ENCODE measurements around the gene TASOR.
"Not testable (repeated sequence)": the region's sequence is repeated elsewhere in the genome, so short reads cannot be mapped to it uniquely, and the experiment has no call there.

Gene TASOR

DNA sequence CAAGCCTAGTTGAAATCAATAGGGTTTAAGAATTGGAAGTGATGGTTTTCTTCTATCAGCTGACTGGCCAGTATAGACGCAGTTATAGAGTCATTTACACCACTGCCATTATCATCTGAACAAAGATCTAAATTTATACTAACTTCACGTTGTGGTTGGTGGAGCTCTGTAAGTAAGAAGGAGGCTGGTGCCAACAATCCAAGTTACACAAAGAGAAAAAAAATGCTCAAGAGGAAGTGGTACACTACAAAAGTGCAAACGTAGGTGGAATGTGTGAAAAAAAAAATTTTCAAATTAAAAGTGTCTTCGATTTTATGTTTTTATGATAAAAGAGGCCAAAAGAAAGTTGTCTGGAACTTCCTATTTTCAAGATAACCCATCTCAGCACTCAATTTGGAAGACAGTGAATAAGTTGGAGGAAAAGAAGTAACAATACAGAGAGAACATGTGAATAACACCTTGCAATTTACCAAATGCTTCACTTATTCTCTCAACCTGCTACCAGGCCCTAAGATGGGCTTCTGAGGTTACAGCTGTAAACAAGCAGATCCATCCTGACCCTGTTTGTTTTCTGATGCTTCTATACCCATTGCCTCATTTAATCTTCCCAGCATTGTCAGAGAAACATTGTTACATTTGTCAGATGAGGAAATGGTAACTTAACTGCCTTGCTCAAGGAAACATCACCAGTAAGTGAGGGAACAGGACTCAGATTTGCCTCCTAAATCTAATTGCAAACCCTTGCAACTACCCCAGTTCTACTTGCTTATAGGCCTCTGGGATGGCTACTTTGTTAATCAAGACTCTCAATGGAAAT is 12.0 kb upstream of the TASOR start:
- Mint-ChIP-seq H3K27me3 (no peaks in the 10 kb centered on the region), H3K4me1 (peaks cover 17% of the 10 kb centered on the region), H3K9me3 (no peaks in the 10 kb centered on the region), H3K36me3 (no peaks in the 10 kb centered on the region), H3K27ac (no peak overlapping the region), H3K4me3 (no peak overlapping the region)
- DNase-seq (ENCODE audit: low spot score in 2 of 2): no peak
- no peak for ATAC-seq (ENCODE audit: low read depth)

DNA sequence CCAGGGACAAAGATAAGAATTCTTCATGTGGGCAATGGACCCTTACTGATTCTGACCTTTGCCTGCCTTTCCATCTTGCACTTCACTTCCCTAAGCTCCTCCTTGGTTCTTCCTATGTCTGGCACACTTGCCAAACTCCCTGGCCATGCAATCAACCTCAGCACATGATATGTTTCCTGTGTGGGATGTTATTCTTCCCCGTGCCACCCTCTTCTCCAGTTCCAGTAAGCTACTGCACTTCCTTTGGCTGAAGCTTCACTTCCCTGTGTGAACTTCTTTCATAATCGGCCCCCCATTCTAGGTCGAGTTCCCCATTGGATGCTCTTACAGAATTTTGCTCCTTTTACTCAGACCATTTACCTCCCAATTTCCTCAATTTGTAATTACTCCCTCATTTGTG is 10.7 kb upstream of the TASOR start:
- DNase-seq (ENCODE audit: low spot score in 2 of 2) (no peak), ATAC-seq (ENCODE audit: low read depth) (no peak)
- peaks cover 17% of the 10 kb centered on the region for H3K4me1 Mint-ChIP-seq
- H3K36me3 Mint-ChIP-seq: no peaks in the 10 kb centered on the region
- H3K27me3 Mint-ChIP-seq: no peaks in the 10 kb centered on the region
- no peak overlapping the region for H3K4me3 Mint-ChIP-seq
- H3K27ac Mint-ChIP-seq: no peak overlapping the region
- no peaks in the 10 kb centered on the region for H3K9me3 Mint-ChIP-seq

DNA sequence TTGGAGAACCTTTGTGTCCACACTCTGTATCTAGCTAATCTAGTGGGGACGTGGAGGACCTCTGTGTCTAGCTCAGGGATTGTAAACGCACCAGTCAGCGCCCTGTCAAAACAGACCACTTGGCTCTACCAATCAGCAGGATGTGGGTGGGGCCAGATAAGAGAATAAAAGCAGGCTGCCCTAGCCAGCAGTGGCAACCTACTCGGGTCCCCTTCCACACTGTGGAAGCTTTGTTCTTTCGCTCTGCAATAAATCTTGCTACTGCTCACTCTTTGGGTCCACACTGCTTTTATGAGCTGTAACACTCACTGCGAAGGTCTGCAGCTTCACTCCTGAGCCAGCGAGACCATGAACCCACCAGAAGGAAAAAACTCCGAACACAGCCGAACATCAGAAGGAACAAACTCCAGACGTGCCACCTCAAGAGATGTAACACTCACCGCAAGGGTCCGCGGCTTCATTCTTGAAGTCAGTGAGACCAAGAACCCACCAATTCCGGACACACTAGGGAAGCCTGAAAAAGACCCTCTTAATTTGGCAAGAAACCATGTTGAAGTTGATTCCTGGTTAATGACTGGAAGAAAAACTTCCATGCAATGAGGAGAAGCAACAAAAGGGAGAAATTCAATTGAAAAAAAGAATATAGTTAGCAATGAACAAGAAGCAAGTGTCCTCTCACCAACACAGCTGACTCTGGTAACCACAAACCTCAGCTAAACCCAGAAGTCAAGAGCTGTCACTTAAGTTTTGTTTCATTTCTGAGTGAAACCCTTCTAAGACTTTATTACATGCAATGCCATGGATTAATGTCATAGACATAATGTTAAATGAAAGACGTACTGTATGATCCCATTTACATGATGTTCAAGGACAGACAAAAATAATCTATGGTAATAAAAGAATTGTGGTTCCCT is 9.7 kb upstream of the TASOR start:
- peaks cover 24% of the 10 kb centered on the region for H3K4me1 Mint-ChIP-seq
- not testable (repeated sequence) for DNase-seq (ENCODE audit: low spot score in 2 of 2)

DNA sequence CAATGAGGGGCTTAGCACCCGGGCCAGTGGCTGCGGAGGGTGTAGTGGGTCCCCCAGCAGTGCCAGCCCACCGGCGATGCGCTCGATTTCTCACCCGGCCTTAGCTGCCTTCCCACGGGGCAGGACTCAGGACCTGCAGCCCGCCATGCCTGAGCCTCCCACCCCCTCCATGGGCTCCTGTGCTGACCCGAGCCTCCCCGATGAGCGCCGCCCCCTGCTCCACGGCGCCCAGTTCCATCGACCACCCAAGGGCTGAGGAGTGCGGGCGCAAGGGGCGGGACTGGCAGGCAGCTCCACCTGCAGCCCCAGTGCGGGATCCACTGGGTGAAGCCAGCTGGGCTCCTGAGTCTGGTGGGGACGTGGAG is 8.9 kb upstream of the TASOR start:
- not testable (repeated sequence) for H3K4me3 Mint-ChIP-seq, H3K27me3 Mint-ChIP-seq
- H3K4me1 Mint-ChIP-seq: peaks cover 24% of the 10 kb centered on the region

More for the DNA sequence above, 9.7 kb upstream of the TASOR start:
- H3K36me3 Mint-ChIP-seq; H3K4me3 Mint-ChIP-seq; ATAC-seq (ENCODE audit: low read depth); H3K27me3 Mint-ChIP-seq; H3K27ac Mint-ChIP-seq; H3K9me3 Mint-ChIP-seq: not testable (repeated sequence)

DNA sequence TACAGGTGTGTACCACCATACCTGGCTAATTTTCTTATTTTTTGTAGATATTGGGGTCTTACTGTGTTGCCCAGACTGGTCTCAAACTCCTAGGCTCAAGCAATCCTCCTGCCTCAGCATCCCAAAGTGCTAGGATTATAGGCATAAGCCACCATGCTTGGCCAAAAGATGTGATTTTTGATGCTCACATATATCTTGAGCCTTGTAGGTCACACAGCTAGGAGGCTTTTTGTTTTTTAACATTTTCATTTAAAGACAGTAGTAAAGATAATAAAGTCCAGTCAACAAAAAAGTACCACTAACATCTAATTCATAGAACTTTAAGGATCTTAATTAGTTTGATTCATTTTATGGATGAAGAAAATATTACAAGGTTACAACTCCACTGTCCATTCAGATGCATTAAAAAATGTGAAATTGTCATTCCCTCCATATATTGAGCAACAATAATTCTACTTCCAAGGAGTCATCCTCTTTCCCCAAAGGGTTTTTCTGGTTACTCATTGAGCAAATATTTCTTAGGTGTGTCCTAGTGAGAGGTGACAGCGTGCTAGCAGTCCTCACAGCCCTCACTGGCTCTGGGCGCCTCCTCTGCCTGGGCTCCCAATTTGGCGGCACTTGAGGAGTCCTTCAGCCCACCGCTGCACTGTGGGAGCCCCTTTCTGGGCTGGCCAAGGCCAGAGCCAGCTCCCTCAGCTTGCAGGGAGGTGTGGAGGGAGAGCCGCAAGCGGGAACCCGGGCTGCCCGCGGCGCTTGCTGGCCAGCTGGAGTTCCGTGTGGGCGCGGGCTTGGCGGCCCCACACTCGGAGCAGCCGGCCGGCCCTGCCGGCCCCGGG is 8.3 kb upstream of the TASOR start:
- H3K36me3 Mint-ChIP-seq: no peaks in the 10 kb centered on the region
- no peak overlapping the region for H3K27ac Mint-ChIP-seq
- ATAC-seq (ENCODE audit: low read depth) (no peak), DNase-seq (ENCODE audit: low spot score in 2 of 2) (no peak)
- no peak overlapping the region for H3K4me3 Mint-ChIP-seq
- H3K4me1 Mint-ChIP-seq: peaks cover 24% of the 10 kb centered on the region
- H3K9me3 Mint-ChIP-seq: no peaks in the 10 kb centered on the region
- H3K27me3 Mint-ChIP-seq: no peaks in the 10 kb centered on the region

More for the DNA sequence above, 8.9 kb upstream of the TASOR start:
- not testable (repeated sequence) for ATAC-seq (ENCODE audit: low read depth); H3K27ac Mint-ChIP-seq; H3K36me3 Mint-ChIP-seq; DNase-seq (ENCODE audit: low spot score in 2 of 2); H3K9me3 Mint-ChIP-seq

DNA sequence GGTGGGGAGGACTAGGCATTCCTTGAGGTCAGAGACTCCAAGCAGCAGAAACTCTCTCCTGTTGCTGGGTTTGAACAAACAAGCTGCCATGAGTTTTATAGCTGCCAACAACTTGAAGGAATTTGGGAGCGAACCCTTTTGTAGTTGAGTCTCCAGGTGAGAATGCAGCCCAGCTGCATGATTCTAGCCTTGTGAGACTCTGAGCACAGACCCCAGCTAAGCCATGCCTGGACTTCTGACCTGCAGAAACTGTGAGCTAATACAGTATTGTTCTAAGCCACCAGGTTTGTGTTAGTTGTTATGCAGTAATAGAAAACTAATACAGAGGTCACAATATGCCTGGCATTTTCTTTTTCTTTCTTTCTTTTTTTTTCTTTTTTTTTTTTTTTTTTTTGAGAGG is 6.2 kb upstream of the TASOR start:
- Mint-ChIP-seq H3K9me3 (no peaks in the 10 kb centered on the region), H3K27ac (no peak overlapping the region), H3K36me3 (no peaks in the 10 kb centered on the region), H3K4me3 (no peak overlapping the region), H3K4me1 (peaks cover 16% of the 10 kb centered on the region), H3K27me3 (no peaks in the 10 kb centered on the region)
- DNase-seq (ENCODE audit: low spot score in 2 of 2) (no peak), ATAC-seq (ENCODE audit: low read depth) (no peak)

DNA sequence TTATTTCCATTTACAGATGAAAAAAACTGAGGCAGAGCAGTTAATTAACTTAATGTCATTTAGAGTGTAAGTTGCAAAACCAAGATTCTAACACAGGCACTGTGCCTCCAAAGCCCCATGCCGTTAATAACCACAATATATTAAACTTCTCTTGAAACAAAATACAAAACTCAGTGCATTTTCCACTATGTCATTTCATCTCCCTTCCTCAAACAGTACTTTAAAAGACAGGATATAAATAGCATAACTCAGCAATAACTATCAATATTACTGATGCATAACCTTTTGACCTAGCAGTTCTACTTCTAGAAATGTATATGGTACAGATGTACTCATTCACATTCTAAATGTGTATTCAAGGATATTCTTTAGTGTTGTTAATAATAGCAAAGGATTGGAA is 5.1 kb upstream of the TASOR start:
- H3K9me3 Mint-ChIP-seq: no peaks in the 10 kb centered on the region
- no peak overlapping the region for H3K27ac Mint-ChIP-seq
- DNase-seq (ENCODE audit: low spot score in 2 of 2): no peak
- no peaks in the 10 kb centered on the region for H3K36me3 Mint-ChIP-seq
- H3K4me1 Mint-ChIP-seq: peaks cover 9% of the 10 kb centered on the region
- H3K27me3 Mint-ChIP-seq: no peaks in the 10 kb centered on the region
- no peak for ATAC-seq (ENCODE audit: low read depth)
- no peak overlapping the region for H3K4me3 Mint-ChIP-seq

DNA sequence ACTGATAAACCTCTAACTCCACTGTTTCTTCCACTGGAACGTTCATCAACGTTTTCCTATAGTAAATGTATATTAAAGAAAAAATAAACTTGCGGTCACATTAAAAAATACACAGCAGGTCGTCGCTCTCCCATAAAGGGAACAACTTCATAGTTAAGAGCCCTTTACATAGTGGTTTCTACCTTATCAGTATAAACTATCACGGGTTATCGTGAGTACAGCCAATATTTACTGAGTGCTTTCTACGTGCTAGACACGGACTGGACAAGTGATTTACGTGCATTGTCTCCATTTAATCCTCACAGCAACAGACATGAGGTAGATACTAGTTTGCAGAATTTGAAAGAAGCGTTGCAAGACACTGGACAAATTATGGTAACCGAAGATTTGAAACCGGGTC is 964 bp upstream of the TASOR start:
- peak overlapping the region; percentile 78 for H3K4me3 Mint-ChIP-seq
- H3K27me3 Mint-ChIP-seq: no peaks in the 10 kb centered on the region
- no peak overlapping the region for H3K27ac Mint-ChIP-seq
- H3K4me1 Mint-ChIP-seq: peaks cover 20% of the 10 kb centered on the region
- H3K9me3 Mint-ChIP-seq: no peaks in the 10 kb centered on the region
- no peak for ATAC-seq (ENCODE audit: low read depth)
- no peak for DNase-seq (ENCODE audit: low spot score in 2 of 2)
- peaks cover 4% of the 10 kb centered on the region for H3K36me3 Mint-ChIP-seq

DNA sequence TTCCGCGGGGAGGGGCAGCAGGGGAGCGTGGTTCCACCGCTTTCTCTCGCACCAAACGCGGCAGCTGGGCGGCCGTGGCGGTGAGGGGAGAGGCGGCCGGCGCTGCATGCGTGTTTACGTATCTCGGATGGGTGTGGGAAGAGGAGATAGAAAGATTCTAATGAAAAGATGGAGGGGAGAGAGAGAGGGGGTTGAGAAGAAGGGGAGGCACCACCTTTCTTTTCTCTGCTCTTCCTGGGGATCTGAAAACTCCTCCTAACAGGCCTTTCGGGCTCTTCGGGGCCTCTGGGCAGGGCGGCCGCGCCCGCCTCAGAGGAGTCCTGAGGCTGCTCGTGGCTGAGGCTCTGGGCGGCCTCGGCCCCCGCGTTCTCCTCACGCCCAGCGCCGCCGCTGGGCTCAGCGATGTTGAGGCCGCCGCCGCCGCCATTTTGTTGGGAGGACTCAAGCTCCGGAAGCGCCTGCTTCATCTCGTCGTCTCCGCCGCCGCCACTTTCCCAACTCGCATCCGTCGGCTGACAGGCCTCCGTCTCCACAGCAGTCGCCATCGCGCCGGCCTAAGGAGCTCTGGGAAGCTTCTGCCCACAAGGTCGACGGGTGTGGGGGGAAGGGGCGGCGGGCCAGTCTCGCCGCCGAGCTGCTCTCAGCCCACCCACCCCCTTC is 473 bp downstream of the TASOR start:
- peaks cover 16% of the 10 kb centered on the region for H3K4me1 Mint-ChIP-seq
- peaks cover 6% of the 10 kb centered on the region for H3K36me3 Mint-ChIP-seq
- DNase-seq (ENCODE audit: low spot score in 2 of 2) (peak; percentile 67 to 77), ATAC-seq (ENCODE audit: low read depth) (peak; percentile 68)
- H3K27ac Mint-ChIP-seq: peak overlapping the region; percentile 99
- H3K4me3 Mint-ChIP-seq: peak overlapping the region; percentile 99
- no peaks in the 10 kb centered on the region for H3K9me3 Mint-ChIP-seq
- H3K27me3 Mint-ChIP-seq: no peaks in the 10 kb centered on the region

DNA sequence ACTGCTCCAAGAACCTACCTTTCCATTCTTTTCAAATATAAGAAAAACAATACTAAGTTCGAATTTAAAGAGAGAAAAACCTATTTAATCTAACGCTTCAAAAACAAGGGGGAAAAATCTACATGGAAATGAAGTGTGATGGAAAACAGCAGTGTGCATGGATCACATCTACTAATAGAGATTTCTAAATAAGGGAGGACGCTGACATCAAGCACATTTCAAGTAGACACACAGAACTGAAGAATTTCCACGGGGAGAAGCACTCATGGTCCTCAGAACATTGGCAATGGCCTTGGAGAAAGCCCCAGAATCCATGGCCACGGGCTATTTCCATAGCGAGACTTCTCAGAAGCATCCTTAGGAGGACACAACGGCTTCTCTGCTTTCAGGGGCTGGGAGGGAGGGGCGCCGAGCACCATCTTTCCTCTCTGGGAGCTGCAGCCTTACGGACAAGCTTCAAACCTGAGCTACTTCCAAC is 1.0 kb downstream of the TASOR start:
- Mint-ChIP-seq H3K36me3 (peaks cover 6% of the 10 kb centered on the region), H3K27me3 (no peaks in the 10 kb centered on the region), H3K4me3 (peak overlapping the region; percentile 99)

DNA sequence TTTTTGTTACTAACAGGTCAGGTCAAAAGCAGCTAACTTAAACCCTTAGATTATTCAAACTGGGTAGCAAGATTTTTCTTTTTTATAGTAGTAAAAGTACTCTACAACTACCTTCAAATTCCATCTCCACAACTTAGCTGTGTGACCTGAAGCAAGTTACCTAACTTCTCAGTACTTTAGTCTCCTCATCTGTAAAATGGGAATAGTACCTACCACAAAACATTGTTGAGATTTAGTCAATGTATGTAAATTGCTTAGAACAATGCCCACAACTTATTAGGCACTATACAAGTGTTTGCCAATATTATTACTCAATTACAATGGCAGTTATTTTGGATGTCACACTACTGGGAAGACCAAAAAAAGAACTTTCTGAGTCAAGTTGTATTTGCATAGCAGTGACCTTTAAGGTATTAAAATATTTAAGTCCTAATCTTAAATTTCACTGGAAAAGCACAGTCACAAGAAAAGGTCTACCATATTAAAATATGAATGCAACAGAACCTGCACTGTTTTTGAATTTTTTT is 2.9 kb downstream of the TASOR start:
- Mint-ChIP-seq H3K4me3 (no peak overlapping the region), H3K27me3 (no peaks in the 10 kb centered on the region), H3K27ac (no peak overlapping the region), H3K9me3 (no peaks in the 10 kb centered on the region), H3K36me3 (peaks cover 6% of the 10 kb centered on the region), H3K4me1 (peaks cover 22% of the 10 kb centered on the region)
- ATAC-seq (ENCODE audit: low read depth): no peak
- DNase-seq (ENCODE audit: low spot score in 2 of 2): no peak

More for the DNA sequence above, 1.0 kb downstream of the TASOR start:
- Mint-ChIP-seq H3K9me3 (no peaks in the 10 kb centered on the region), H3K4me1 (peaks cover 22% of the 10 kb centered on the region), H3K27ac (peak overlapping the region; percentile 99)
- DNase-seq (ENCODE audit: low spot score in 2 of 2) (no peak), ATAC-seq (ENCODE audit: low read depth) (no peak)

DNA sequence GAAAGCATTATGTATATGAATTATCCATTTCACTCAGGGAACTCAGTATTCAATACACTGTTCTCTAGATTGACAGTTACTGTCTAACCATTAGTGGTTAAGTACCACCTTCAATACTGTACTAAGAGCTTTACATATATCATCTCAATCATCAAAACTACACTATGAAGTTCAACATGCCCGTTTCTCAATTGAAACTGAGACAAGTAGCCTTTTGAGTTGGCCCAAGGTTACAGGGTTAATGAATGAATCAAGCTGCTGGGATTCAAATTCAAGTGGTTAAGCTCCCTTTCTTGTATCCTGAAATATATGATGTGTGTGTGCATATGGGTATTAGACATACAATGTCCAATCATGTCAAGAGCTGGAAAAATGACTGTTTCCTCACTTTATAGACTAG is 5.8 kb downstream of the TASOR start:
- Mint-ChIP-seq H3K4me3 (no peak overlapping the region), H3K27me3 (no peaks in the 10 kb centered on the region), H3K36me3 (peaks cover 10% of the 10 kb centered on the region), H3K4me1 (peaks cover 23% of the 10 kb centered on the region), H3K9me3 (no peaks in the 10 kb centered on the region), H3K27ac (peak overlapping the region; percentile 76)
- no peak for DNase-seq (ENCODE audit: low spot score in 2 of 2)
- ATAC-seq (ENCODE audit: low read depth): no peak

DNA sequence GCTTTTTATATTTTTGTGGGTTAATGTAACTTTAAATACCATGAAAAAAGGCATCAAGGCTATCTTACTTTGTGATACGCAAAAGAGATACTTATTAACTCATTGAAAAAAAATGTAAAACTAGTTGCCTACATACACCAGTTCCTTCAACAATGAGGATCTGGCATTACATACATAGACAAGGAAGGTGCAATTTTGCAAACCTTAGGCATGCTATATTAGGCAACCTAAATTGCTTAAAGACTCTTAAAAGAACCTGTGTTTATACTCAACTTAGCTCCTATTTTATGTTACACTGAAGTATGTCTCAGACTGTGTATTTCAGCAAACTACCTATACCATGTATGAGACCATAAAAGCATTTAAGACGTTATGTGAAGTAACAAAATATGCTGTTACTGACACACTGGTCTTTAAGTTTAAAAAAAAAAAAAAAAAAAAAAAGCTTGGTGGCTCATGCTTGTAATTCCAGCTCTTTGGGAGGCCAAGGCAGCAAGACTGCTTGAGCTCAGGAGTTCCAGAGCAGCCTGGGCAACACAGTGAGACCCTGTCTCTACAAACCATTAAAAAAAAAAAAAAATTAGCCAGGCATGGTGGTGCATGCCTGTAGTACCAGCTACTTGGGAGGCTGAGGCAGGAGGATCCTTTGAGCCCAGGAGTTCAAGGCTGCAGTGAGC is 9.1 kb downstream of the TASOR start:
- H3K9me3 Mint-ChIP-seq: no peaks in the 10 kb centered on the region
- H3K27ac Mint-ChIP-seq: no peak overlapping the region
- peaks cover 12% of the 10 kb centered on the region for H3K4me1 Mint-ChIP-seq
- H3K4me3 Mint-ChIP-seq: no peak overlapping the region
- peaks cover 17% of the 10 kb centered on the region for H3K36me3 Mint-ChIP-seq
- DNase-seq (ENCODE audit: low spot score in 2 of 2) (no peak), ATAC-seq (ENCODE audit: low read depth) (no peak)
- no peaks in the 10 kb centered on the region for H3K27me3 Mint-ChIP-seq
